WTC11 (cell line): ENCODE measurements around the gene FRMD4A. TPM values are rescaled to one million over a fixed set of nuclear protein-coding genes. Genes with fewer than 3 reads are reported as not detected.

ENCODE experiments used
- ATAC-seq: fragments of 200-7000 bp; cut with Tn5 transposase; 2 replicates; pipeline ENCODE4 v1.10.0; 2021; ENCODE audit warnings: mild to moderate bottlenecking, moderate library complexity
- CTCF ChIA-PET: fragments of 300-600 bp; sonication (Branson Sonifier 250); formaldehyde crosslinking; loops from one replicate; lab custom pipeline; 2021; ENCODE audit warnings: antibody characterized with exemption; lab: Charles Lee
- POLR2A ChIA-PET: fragments of 350-600 bp; sonication (Branson Sonifier 250); formaldehyde crosslinking; loops from one replicate; lab custom pipeline; 2021; ENCODE audit warnings: antibody characterized with exemption; lab: Charles Lee
- DNase-seq: peaks from one replicate; pipeline ENCODE4 v3.0.0; 2021; ENCODE audit warnings: low spot score
- H3K27ac Mint-ChIP-seq: 2 replicates; pipeline ENCODE4 v1.8.0; 2021; ENCODE audit warnings: mixed read lengths
- H3K27me3 Mint-ChIP-seq: 2 replicates; pipeline ENCODE4 v1.8.0; 2021; ENCODE audit warnings: low read depth, mild to moderate bottlenecking, moderate library complexity, mixed read lengths
- H3K36me3 Mint-ChIP-seq: 2 replicates; pipeline ENCODE4 v1.8.0; 2021; ENCODE audit warnings: mixed read lengths
- H3K4me1 Mint-ChIP-seq: 2 replicates; pipeline ENCODE4 v1.8.0; 2022; ENCODE audit warnings: mixed read lengths
- H3K4me3 Mint-ChIP-seq: 2 replicates; pipeline ENCODE4 v1.8.0; 2021; ENCODE audit warnings: mild to moderate bottlenecking, moderate library complexity, mixed read lengths
- H3K9me3 Mint-ChIP-seq: 2 replicates; pipeline ENCODE4 v1.8.0; 2021; ENCODE audit warnings: mixed read lengths
- AFF4 ChIP-seq: sonication (generic); formaldehyde crosslinking; IDR thresholded peaks from 2 replicates; pipeline ENCODE4 v1.8.1; 2023; ENCODE audit warnings: mild to moderate bottlenecking, missing genetic modification reagents, borderline replicate concordance
- CREB1 ChIP-seq: sonication (generic); formaldehyde crosslinking; IDR thresholded peaks from 2 replicates; pipeline ENCODE4 v1.8.0; 2023; ENCODE audit warnings: mild to moderate bottlenecking, missing genetic modification reagents
- GABPB1 ChIP-seq: sonication (generic); formaldehyde crosslinking; IDR thresholded peaks from 2 replicates; pipeline ENCODE4 v1.8.1; 2023; ENCODE audit warnings: mild to moderate bottlenecking, missing genetic modification reagents
- NR3C1 ChIP-seq: sonication (generic); formaldehyde crosslinking; conservative IDR thresholded peaks from 2 replicates; pipeline ENCODE4 v1.8.1; 2023; ENCODE audit warnings: low read depth, mild to moderate bottlenecking, missing genetic modification reagents
- SMAD4 ChIP-seq: sonication (generic); formaldehyde crosslinking; IDR thresholded peaks from 2 replicates; pipeline ENCODE4 v1.8.0; 2022; ENCODE audit warnings: mild to moderate bottlenecking, missing genetic modification reagents
- SP1 ChIP-seq: sonication (generic); formaldehyde crosslinking; conservative IDR thresholded peaks from 2 replicates; pipeline ENCODE4 v1.8.1; 2022; ENCODE audit warnings: missing genetic modification reagents
- TEAD1 ChIP-seq: sonication (generic); formaldehyde crosslinking; IDR thresholded peaks from 2 replicates; pipeline ENCODE4 v1.8.0; 2022; ENCODE audit warnings: mild to moderate bottlenecking, missing genetic modification reagents
- TP53 ChIP-seq: sonication (generic); formaldehyde crosslinking; IDR thresholded peaks from 2 replicates; pipeline ENCODE4 v1.8.1; 2023; ENCODE audit warnings: mild to moderate bottlenecking, missing genetic modification reagents
- ZNF423 ChIP-seq: fragments of 250-450 bp; sonication (Bioruptor Pico); IDR thresholded peaks from 2 replicates; pipeline ENCODE4 v2.1.2; 2022; ENCODE audit warnings: mild to moderate bottlenecking, moderate library complexity
- total RNA-seq: library from RNA; stranded (reverse); gene quantifications from 3 replicates; pipeline ENCODE4 v1.2.3, GENCODE V29; 2021
- TF ChIP-seq, protein P1 (sequence below): sonication (generic); formaldehyde crosslinking; IDR thresholded peaks from 2 replicates; pipeline ENCODE4 v1.8.0; 2023; ENCODE audit warnings: missing genetic modification reagents, mild to moderate bottlenecking, borderline replicate concordance
- TF ChIP-seq, protein P2 (sequence below): sonication (generic); formaldehyde crosslinking; IDR thresholded peaks from 2 replicates; pipeline ENCODE4 v1.8.1; 2022; ENCODE audit warnings: low read depth, mild to moderate bottlenecking, moderate library complexity, missing genetic modification reagents, borderline replicate concordance

Gene FRMD4A
- total RNA-seq, 1 experiment from 2014 or later = 35.5 TPM

DNA sequence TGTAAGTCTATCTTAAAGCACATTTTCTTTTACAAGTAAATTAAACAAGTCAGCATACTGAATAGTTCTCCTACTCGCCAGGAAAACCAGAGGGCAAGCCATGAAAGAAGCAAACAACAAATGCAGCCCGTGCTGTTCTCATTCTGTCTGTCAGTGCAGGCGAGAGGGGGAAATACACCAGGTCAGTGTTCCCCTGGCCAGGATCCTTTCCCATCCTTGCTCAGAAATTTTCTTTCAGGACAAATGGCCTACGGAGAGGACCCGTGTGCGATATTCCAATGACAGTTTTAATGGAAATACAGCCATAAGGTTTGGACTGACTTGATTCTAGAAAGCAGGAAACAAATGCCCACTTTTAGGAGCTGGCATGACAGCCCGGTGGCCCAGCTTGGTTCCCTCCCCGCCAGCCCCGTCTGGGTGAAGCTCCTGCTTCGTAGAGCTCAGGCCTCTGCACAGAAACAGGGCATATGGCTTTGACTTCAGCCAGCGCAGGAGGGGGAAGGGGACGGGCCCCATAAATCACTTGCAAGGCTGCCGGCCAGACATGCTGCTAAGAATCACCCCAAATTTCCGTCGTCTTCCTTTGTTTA is 67.8 kb downstream of the FRMD4A start (continued):
- TF ChIP-seq, protein P1, sequence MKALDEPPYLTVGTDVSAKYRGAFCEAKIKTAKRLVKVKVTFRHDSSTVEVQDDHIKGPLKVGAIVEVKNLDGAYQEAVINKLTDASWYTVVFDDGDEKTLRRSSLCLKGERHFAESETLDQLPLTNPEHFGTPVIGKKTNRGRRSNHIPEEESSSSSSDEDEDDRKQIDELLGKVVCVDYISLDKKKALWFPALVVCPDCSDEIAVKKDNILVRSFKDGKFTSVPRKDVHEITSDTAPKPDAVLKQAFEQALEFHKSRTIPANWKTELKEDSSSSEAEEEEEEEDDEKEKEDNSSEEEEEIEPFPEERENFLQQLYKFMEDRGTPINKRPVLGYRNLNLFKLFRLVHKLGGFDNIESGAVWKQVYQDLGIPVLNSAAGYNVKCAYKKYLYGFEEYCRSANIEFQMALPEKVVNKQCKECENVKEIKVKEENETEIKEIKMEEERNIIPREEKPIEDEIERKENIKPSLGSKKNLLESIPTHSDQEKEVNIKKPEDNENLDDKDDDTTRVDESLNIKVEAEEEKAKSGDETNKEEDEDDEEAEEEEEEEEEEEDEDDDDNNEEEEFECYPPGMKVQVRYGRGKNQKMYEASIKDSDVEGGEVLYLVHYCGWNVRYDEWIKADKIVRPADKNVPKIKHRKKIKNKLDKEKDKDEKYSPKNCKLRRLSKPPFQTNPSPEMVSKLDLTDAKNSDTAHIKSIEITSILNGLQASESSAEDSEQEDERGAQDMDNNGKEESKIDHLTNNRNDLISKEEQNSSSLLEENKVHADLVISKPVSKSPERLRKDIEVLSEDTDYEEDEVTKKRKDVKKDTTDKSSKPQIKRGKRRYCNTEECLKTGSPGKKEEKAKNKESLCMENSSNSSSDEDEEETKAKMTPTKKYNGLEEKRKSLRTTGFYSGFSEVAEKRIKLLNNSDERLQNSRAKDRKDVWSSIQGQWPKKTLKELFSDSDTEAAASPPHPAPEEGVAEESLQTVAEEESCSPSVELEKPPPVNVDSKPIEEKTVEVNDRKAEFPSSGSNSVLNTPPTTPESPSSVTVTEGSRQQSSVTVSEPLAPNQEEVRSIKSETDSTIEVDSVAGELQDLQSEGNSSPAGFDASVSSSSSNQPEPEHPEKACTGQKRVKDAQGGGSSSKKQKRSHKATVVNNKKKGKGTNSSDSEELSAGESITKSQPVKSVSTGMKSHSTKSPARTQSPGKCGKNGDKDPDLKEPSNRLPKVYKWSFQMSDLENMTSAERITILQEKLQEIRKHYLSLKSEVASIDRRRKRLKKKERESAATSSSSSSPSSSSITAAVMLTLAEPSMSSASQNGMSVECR = no peak
- TF ChIP-seq CREB1 (CRISPR knock-in tag) (no peak), SMAD4 (CRISPR knock-in tag) (no peak), TP53 (CRISPR knock-in tag) (no peak)

DNA sequence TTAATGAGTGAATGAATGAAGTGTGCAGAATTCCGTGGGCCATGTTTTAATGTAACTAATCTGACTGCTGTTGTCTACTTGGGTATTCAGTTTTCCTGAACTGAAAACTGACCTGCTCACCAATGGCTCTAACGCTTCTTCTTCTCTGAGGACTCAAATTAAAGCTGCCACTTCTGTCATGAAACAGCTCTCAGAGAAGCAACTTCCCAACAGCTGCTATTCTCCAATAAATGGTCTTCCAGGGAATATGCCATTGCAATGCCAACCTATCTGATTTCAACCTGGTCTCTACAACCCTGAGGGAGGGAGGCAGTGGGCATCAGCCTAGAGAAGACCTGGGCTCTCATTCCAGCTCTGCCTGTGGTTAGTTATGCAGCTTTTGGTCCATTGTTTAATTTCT is 69.4 kb downstream of the FRMD4A start:
- H3K4me1 Mint-ChIP-seq = 0 out of 2 replicates have a peak, but pooled peaks cover 2% of the 10 kb centered on the region
- H3K4me3 Mint-ChIP-seq = no peak overlapping the region
- H3K27me3 Mint-ChIP-seq = no peaks in the 10 kb centered on the region
- peaks cover 12% of the 10 kb centered on the region for H3K9me3 Mint-ChIP-seq
- ChIA-PET POLR2A (no interaction called here), CTCF (no interaction called here)
- H3K36me3 Mint-ChIP-seq = peaks cover 7% of the 10 kb centered on the region
- TF ChIP-seq AFF4 (CRISPR knock-in tag) (no peak), NR3C1 (CRISPR knock-in tag) (no peak), TEAD1 (CRISPR knock-in tag) (no peak), ZNF423 (CRISPR knock-in tag) (no peak), SP1 (no peak)
- no peak for DNase-seq
- no peak overlapping the region for H3K27ac Mint-ChIP-seq
- no peak for ATAC-seq

- ATAC-seq (no peak), DNase-seq (no peak)
- ChIA-PET CTCF (no interaction called here), POLR2A (no interaction called here)
- peaks cover 7% of the 10 kb centered on the region for H3K36me3 Mint-ChIP-seq
- no peaks in the 10 kb centered on the region for H3K4me1 Mint-ChIP-seq
- no peak overlapping the region for H3K4me3 Mint-ChIP-seq
- peaks cover 12% of the 10 kb centered on the region for H3K9me3 Mint-ChIP-seq
- TF ChIP-seq GABPB1 (CRISPR knock-in tag) = peak; percentile 52; the same call in 1 of the 2 replicates
- TF ChIP-seq, protein P2, sequence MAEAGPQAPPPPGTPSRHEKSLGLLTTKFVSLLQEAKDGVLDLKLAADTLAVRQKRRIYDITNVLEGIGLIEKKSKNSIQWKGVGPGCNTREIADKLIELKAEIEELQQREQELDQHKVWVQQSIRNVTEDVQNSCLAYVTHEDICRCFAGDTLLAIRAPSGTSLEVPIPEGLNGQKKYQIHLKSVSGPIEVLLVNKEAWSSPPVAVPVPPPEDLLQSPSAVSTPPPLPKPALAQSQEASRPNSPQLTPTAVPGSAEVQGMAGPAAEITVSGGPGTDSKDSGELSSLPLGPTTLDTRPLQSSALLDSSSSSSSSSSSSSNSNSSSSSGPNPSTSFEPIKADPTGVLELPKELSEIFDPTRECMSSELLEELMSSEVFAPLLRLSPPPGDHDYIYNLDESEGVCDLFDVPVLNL (CRISPR knock-in tag) = no peak
- no peaks in the 10 kb centered on the region for H3K27me3 Mint-ChIP-seq
- H3K27ac Mint-ChIP-seq = no peak overlapping the region
These were observed 70.8 kb downstream of the FRMD4A start for GRCh38 chr10:14259696-14260566.
